ENCODE data around the gene EEF2K. TPM values are rescaled to one million over a fixed set of nuclear protein-coding genes. Genes with fewer than 3 reads are reported as not detected.
"Not testable (repeated sequence)": the region's sequence is repeated elsewhere in the genome, so short reads cannot be mapped to it uniquely, and the experiment has no call there.

The EEF2K gene
- total RNA-seq, 2 donors from 2014 or later = 58.2 to 75.1 TPM

DNA sequence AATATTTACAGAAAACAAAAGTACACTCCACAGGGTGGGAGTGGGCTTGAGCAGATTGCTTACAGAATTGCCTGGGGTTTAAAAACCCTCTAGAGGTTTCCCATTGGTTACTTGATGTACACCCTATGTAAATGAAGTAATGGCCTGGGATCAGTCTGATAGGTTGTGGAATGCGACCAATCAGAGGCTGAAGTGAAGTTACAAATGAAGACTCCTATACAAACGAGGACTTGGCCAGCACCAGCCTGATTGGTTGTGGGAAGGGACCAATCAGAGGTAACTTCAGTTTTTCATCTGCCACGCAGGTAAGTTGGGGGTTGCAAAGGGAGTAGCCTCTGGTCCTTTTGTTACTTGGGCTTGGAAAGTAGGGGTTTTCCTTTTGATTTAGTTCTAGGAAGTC, 8.8 kb downstream of the EEF2K start:
- no peaks in the 10 kb centered on the region for H3K36me3 ChIP-seq
- no peaks in the 10 kb centered on the region for H3K9me3 ChIP-seq
- 86% methylated on average over 3 of the region's 3 CpGs for WGBS
- H3K27me3 ChIP-seq (replicated peaks; ENCODE audit: insufficient read depth) = no peaks in the 10 kb centered on the region
- no peak overlapping the region for H3K4me3 ChIP-seq
- H3K27ac ChIP-seq = no peak overlapping the region
- intact Hi-C loops (cut with DNase I) = loop anchor here (5.0 kb wide), 1 partner anchor 157 kb away; the partner anchor contains the start of gene CDR2
- H3K4me1 ChIP-seq (replicated peaks) = peaks cover 27% of the 10 kb centered on the region
- no peak for DNase-seq (ENCODE audit: low spot score)
- TF ChIP-seq POLR2AphosphoS5 (IDR thresholded peaks at IDR 0.05) (no peak), POLR2A (IDR thresholded peaks at IDR 0.05) (no peak), CTCF (IDR thresholded peaks at IDR 0.05) (no peak)

DNA sequence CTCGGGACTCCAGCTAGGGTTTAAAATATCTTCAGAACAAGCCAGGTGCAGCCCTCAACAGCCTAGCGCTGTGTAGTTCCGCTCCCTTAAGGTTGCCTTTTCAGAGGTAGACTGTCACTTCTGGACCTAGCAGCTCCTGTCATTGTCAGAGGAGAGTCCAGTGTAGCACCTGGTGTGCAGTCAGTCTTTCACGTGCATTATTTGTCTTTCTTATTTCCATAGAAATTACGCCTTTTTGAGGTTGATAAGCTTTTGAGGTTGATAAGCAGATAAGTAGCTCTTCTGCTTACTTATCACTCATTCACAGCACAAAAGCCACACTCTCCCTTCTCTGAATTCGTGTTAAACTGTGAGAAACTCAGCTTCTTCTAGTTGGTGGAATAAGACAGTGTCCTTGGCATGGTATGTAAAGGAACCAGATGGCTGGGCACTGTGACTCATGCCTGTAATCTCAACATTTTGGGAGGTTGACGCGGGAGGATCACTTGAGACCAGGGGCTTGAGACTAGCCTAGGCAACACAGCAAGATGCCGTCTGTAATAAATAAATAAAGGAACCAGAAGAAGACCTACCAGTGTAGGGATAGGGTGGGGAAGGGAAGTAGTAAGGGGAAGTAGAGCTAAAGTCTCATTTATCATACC, 10.2 kb downstream of the EEF2K start:
- peaks cover 17% of the 10 kb centered on the region for H3K4me1 ChIP-seq (replicated peaks)
- WGBS = 66% methylated on average over 9 of the region's 9 CpGs

DNA sequence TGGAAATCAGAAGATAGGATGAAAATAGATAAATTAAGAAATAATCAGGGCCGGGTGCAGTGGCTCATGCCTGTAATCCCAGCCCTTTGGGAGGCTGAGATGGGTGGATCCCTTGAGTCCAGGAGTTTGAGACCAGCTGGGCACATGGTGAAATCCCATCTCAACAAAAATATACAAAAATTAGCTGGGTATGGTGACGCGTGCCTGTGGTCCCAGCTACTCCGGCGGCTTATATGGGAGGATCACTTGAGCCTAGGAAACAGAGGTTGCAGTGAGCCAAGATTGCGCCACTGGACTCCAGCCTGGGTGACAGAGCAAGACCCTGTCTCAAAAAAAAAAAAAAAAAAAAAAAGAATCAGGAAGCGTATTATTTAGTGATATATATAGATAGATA, 10.8 kb downstream of the EEF2K start:
- Histone ChIP-seq H3K27ac (peak overlapping the region in 1 of 2 donors; percentile 16), H3K4me1 (replicated peaks) (peaks cover 12% of the 10 kb centered on the region)
- intact Hi-C loops (cut with DNase I); H3K27me3 ChIP-seq (replicated peaks; ENCODE audit: insufficient read depth); H3K9me3 ChIP-seq; DNase-seq (ENCODE audit: low spot score); H3K4me3 ChIP-seq; H3K36me3 ChIP-seq: not testable (repeated sequence)
- 78% methylated on average over 7 of the region's 7 CpGs for WGBS

More for the DNA sequence above, 10.2 kb downstream of the EEF2K start:
- no peak for DNase-seq (ENCODE audit: low spot score)
- intact Hi-C loops (cut with DNase I) = no loop called here
- H3K27ac ChIP-seq = peak overlapping the region in 1 of 2 donors; percentile 16
- H3K27me3 ChIP-seq (replicated peaks; ENCODE audit: insufficient read depth) = no peaks in the 10 kb centered on the region
- no peak for TF ChIP-seq POLR2AphosphoS5 (IDR thresholded peaks at IDR 0.05)
- no peak for TF ChIP-seq POLR2A (IDR thresholded peaks at IDR 0.05)
- no peak for TF ChIP-seq CTCF (IDR thresholded peaks at IDR 0.05)
- no peak overlapping the region for H3K4me3 ChIP-seq
- H3K9me3 ChIP-seq = no peaks in the 10 kb centered on the region
- H3K36me3 ChIP-seq = no peaks in the 10 kb centered on the region

DNA sequence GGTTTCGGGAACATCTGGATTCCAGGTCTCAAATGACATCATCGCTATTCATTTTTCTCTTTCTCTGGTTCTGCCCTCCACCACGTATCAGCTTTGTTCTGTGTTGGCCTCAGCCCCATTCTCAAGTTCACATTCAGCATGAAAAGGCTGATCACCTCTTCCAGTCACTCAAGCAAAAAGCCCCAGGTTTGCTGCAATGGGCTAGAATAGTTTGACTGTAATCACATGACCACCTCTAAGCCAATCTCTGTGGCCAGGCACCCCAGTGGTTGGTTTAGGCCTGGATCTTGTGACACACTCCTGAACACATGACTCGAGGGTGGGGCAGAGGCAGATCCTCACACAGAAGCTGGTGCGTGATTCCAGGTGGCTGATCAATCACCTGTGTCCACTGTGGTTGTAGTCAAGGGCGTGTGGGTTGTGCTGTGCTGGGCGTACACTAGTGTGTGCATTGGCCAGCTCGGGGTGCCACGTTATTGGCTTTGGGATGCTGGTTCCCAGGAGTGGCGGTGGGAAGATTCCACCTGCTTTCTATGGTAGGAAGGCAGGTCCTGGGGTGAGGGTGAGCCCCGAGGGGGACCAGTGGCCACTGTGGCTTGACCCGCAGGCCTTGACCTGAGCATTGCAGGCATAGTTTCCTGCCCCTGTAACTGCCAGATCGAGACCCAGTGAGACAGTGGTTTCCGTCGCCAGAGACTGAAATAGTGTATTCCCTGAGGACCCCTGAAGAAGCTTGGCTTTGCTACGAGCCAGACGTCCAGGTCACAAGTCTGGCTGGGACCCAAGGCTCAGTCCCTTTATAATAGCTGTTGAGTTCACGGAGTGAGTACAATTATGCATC, 12.0 kb downstream of the EEF2K start:
- Histone ChIP-seq H3K4me1 (replicated peaks) (peaks cover 4% of the 10 kb centered on the region), H3K9me3 (no peaks in the 10 kb centered on the region), H3K27me3 (replicated peaks; ENCODE audit: insufficient read depth) (no peaks in the 10 kb centered on the region), H3K36me3 (no peaks in the 10 kb centered on the region), H3K27ac (peak overlapping the region; percentile 36 to 56), H3K4me3 (no peak overlapping the region)
- WGBS = 75% methylated on average over 17 of the region's 18 CpGs
- no peak for TF ChIP-seq POLR2AphosphoS5 (IDR thresholded peaks at IDR 0.05)
- TF ChIP-seq CTCF (IDR thresholded peaks at IDR 0.05) = no peak
- TF ChIP-seq POLR2A (IDR thresholded peaks at IDR 0.05) = no peak
- intact Hi-C loops (cut with DNase I) = no loop called here
- DNase-seq (ENCODE audit: low spot score) = no peak

DNA sequence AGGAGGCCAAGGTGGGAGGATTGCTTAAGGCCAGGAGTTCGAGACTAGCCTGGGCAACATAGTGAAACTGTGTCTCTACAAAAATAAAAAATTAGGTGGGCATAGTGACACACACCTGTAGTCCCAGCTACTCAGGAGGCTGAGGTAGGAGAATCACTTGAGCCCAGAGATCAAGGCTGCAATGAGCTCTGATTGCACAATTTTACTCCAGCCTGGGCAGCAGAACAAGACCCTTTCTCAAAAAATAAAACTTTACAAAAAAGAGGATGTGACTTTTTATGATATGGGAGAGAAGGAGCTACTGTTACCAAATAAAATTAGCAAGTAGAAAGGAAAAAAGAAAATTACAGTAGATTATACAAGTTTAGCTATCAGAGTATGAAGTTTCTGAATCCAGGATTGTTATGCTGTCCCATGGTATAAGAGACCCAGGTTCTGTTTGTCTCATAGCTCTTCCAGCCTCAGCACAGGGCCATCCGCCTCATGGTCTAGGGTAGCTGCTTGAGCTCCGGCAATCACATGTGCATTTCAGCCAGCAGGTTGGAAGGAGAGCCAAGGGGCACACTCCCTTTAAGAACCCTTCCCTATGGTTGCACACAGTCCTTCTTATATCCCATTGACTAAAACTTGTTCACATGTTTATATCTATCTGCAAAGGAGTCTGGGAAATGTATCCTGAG, 13.5 kb downstream of the EEF2K start:
- Histone ChIP-seq H3K4me3 (no peak overlapping the region), H3K27me3 (replicated peaks; ENCODE audit: insufficient read depth) (no peaks in the 10 kb centered on the region), H3K36me3 (no peaks in the 10 kb centered on the region), H3K9me3 (no peaks in the 10 kb centered on the region), H3K4me1 (replicated peaks) (no peaks in the 10 kb centered on the region), H3K27ac (peak overlapping the region; percentile 62 to 65)
- whole genome bisulfite sequencing = 94% methylated on average over 3 of the region's 3 CpGs
- intact Hi-C loops (cut with DNase I) = no loop called here
- TF ChIP-seq POLR2AphosphoS5 (IDR thresholded peaks at IDR 0.05) (no peak), CTCF (IDR thresholded peaks at IDR 0.05) (no peak), POLR2A (IDR thresholded peaks at IDR 0.05) (no peak)
- DNase-seq (ENCODE audit: low spot score) = no peak

Measured in prostate gland (tissue), 2 donors.